Chondrocyte (in vitro differentiated cells): ENCODE results near the gene DCLK3. TPM values are rescaled to one million over a fixed set of nuclear protein-coding genes. Genes with fewer than 3 reads are reported as not detected.

ENCODE experiments used
- DNase-seq: peaks from one replicate; pipeline ENCODE4 v3.0.0; 2021; ENCODE audit warnings: mixed read lengths, low spot score
- H3K27ac Mint-ChIP-seq: one replicate; pipeline ENCODE4 v1.8.0; 2021; ENCODE audit warnings: mild to moderate bottlenecking, moderate library complexity, mixed read lengths; ENCODE audit not compliant: unreplicated experiment
- H3K27me3 Mint-ChIP-seq: 2 replicates; pipeline ENCODE4 v1.8.0; 2021; ENCODE audit warnings: low read depth, mixed read lengths
- H3K36me3 Mint-ChIP-seq: 2 replicates; pipeline ENCODE4 v1.8.0; 2021; ENCODE audit warnings: low read depth, mixed read lengths
- H3K4me1 Mint-ChIP-seq: 2 replicates; pipeline ENCODE4 v1.8.0; 2021; ENCODE audit warnings: low read depth, mild to moderate bottlenecking, mixed read lengths
- H3K4me3 Mint-ChIP-seq: one replicate; pipeline ENCODE4 v1.8.0; 2021; ENCODE audit warnings: mild to moderate bottlenecking, moderate library complexity, mixed read lengths; ENCODE audit not compliant: unreplicated experiment
- H3K9me3 Mint-ChIP-seq: 2 replicates; pipeline ENCODE4 v1.8.0; 2021; ENCODE audit warnings: low read depth, mixed read lengths
- total RNA-seq: library from RNA; stranded (reverse); gene quantifications from 3 replicates; pipeline ENCODE4 v1.2.1, GENCODE V29; 2021
- TF ChIP-seq, protein P1 (sequence below): fragments of 200-600 bp; sonication (generic); IDR thresholded peaks from 2 replicates; pipeline ENCODE4 v1.5.0; 2021; ENCODE audit warnings: antibody characterized with exemption, mild to moderate bottlenecking, moderate library complexity

The DCLK3 gene
- total RNA-seq, 1 donor from 2014 or later: not detected

DNA sequence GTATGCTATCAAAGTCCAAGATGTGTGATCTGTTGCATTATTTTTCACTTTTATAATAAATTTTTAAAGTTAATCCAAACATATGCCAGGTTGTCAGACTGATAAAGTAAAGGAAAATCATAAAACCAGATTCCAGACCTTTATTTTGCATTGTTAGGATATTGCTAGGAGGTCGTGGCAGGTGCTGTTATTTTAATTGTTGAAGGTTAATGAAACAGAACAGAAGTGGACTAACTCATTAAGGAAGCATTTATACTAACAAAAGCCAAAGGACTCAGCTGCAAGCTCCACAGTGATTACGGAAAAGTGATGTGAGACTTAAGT, 63.1 kb downstream of the DCLK3 start:
- no peaks in the 10 kb centered on the region for H3K9me3 Mint-ChIP-seq

GRCh38 chr3:36700537-36701248, 63.7 kb downstream of the DCLK3 start:
- H3K27ac Mint-ChIP-seq: no peak overlapping the region
- TF ChIP-seq, protein P1, sequence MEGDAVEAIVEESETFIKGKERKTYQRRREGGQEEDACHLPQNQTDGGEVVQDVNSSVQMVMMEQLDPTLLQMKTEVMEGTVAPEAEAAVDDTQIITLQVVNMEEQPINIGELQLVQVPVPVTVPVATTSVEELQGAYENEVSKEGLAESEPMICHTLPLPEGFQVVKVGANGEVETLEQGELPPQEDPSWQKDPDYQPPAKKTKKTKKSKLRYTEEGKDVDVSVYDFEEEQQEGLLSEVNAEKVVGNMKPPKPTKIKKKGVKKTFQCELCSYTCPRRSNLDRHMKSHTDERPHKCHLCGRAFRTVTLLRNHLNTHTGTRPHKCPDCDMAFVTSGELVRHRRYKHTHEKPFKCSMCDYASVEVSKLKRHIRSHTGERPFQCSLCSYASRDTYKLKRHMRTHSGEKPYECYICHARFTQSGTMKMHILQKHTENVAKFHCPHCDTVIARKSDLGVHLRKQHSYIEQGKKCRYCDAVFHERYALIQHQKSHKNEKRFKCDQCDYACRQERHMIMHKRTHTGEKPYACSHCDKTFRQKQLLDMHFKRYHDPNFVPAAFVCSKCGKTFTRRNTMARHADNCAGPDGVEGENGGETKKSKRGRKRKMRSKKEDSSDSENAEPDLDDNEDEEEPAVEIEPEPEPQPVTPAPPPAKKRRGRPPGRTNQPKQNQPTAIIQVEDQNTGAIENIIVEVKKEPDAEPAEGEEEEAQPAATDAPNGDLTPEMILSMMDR: peak; percentile 98
- H3K4me1 Mint-ChIP-seq: no peaks in the 10 kb centered on the region
- no peaks in the 10 kb centered on the region for H3K27me3 Mint-ChIP-seq
- no peaks in the 10 kb centered on the region for H3K9me3 Mint-ChIP-seq
- no peaks in the 10 kb centered on the region for H3K36me3 Mint-ChIP-seq
- no peak for DNase-seq
- no peak overlapping the region for H3K4me3 Mint-ChIP-seq

More for the DNA sequence above, 63.1 kb downstream of the DCLK3 start:
- no peak for DNase-seq
- Mint-ChIP-seq H3K4me1 (no peaks in the 10 kb centered on the region), H3K27me3 (no peaks in the 10 kb centered on the region), H3K27ac (no peak overlapping the region), H3K36me3 (no peaks in the 10 kb centered on the region), H3K4me3 (no peak overlapping the region)
- TF ChIP-seq, protein P1: peak; percentile 56

GRCh38 chr3:36698314-36698713, 66.0 kb downstream of the DCLK3 start:
- no peak overlapping the region for H3K27ac Mint-ChIP-seq
- TF ChIP-seq, protein P1: no peak
- H3K4me1 Mint-ChIP-seq: no peaks in the 10 kb centered on the region
- H3K4me3 Mint-ChIP-seq: no peak overlapping the region
- peaks cover 1% of the 10 kb centered on the region for H3K36me3 Mint-ChIP-seq
- peaks cover 2% of the 10 kb centered on the region for H3K9me3 Mint-ChIP-seq
- DNase-seq: no peak
- no peaks in the 10 kb centered on the region for H3K27me3 Mint-ChIP-seq

DNA sequence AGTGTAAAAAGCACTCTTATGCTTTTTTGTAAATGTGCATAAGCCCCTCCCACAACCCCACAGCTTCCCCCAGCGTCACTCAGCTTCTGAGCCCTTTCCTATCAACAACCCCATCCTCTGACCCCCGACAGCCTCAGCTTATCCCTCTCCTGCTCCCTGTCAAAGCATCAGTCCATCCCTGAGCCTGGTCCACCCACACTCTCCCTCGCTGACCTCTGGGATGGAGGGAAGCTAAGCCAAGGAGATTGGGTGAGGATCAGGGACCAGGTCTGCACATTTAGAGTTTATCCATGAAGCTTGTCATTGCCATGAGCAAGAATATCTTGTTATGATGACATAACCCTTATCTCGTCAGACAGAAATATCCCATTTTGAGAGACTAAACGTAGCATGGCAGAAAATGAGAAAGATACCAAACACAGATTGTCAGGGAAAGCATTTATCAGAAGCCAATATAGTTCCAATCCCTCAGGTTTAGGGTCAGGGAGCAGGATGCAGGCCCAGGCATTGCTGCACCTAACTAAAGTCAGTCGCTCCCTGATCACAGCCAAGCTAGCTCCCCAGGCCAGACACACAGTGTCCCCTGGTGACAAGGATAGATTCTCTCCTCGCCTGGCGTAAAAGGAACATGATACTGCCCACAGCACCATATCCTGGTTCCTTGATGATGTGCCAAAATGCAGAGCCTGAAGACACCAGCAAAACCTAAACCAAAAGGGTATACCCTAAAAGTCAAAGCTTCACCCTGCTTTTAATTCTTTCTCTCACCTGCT, 66.9 kb downstream of the DCLK3 start:
- H3K27me3 Mint-ChIP-seq: no peaks in the 10 kb centered on the region
- peaks cover 3% of the 10 kb centered on the region for H3K36me3 Mint-ChIP-seq
- TF ChIP-seq, protein P1: peak; percentile 51
- H3K4me1 Mint-ChIP-seq: no peaks in the 10 kb centered on the region
- no peak for DNase-seq
- no peak overlapping the region for H3K27ac Mint-ChIP-seq
- no peak overlapping the region for H3K4me3 Mint-ChIP-seq
- H3K9me3 Mint-ChIP-seq: peaks cover 7% of the 10 kb centered on the region

DNA sequence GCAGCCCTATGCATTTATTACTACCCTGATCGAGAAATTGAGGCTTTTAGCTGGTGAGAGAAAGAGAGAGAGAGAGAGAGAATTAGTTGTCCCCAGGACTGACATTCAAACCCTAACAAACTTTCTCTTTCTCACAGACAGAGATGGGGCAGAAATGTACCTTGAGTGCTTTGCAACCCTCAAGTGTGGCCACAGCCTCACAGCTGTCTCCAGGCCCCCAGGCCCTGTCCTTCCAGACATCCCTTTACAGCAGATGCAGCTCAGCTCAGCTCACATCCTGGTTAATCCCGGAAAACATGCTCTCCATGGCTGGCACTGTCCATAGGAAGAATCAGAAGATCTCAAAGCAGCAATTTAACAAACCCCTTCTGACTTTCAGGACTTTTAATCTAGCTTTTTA, 67.6 kb downstream of the DCLK3 start:
- TF ChIP-seq, protein P1: no peak
- Mint-ChIP-seq H3K36me3 (peaks cover 3% of the 10 kb centered on the region), H3K27ac (no peak overlapping the region), H3K4me1 (no peaks in the 10 kb centered on the region), H3K9me3 (peaks cover 7% of the 10 kb centered on the region), H3K4me3 (no peak overlapping the region), H3K27me3 (no peaks in the 10 kb centered on the region)
- no peak for DNase-seq
